Rectal smooth muscle tissue (tissue), 1 donor: ENCODE measurements around the gene CDK19.
"Not testable (repeated sequence)": the region's sequence is repeated elsewhere in the genome, so short reads cannot be mapped to it uniquely, and the experiment has no call there.

Experiments used
- H3K27ac ChIP-seq: one replicate; pipeline ENCODE4 v1.7.0; 2013; ENCODE audit warnings: low read depth, low read length, inconsistent platforms
- H3K27me3 ChIP-seq: one replicate; pipeline ENCODE4 v1.7.0; 2013; ENCODE audit warnings: low read length; ENCODE audit not compliant: control insufficient read depth, insufficient read depth
- H3K36me3 ChIP-seq: one replicate; pipeline ENCODE4 v1.7.0; 2013; ENCODE audit warnings: low read length; ENCODE audit not compliant: control insufficient read depth, insufficient read depth
- H3K4me1 ChIP-seq: one replicate; pipeline ENCODE4 v1.7.0; 2013; ENCODE audit warnings: low read length; ENCODE audit not compliant: control insufficient read depth, insufficient read depth
- H3K4me3 ChIP-seq: one replicate; pipeline ENCODE4 v1.7.0; 2013; ENCODE audit warnings: low read length
- H3K9ac ChIP-seq: one replicate; pipeline ENCODE4 v1.7.0; 2013; ENCODE audit warnings: low read length

CDK19 gene

GRCh38 chr6:110618591-110619267, 196.5 kb downstream of the CDK19 start:
- Histone ChIP-seq H3K27ac (no peak overlapping the region), H3K4me3 (no peak overlapping the region), H3K9ac (no peak overlapping the region), H3K27me3 (no peaks in the 10 kb centered on the region), H3K36me3 (no peaks in the 10 kb centered on the region), H3K4me1 (no peaks in the 10 kb centered on the region)

GRCh38 chr6:110617057-110617456, 198.2 kb downstream of the CDK19 start:
- H3K4me1 ChIP-seq: no peaks in the 10 kb centered on the region
- no peak overlapping the region for H3K27ac ChIP-seq
- no peaks in the 10 kb centered on the region for H3K27me3 ChIP-seq
- no peaks in the 10 kb centered on the region for H3K36me3 ChIP-seq
- no peak overlapping the region for H3K4me3 ChIP-seq
- H3K9ac ChIP-seq: no peak overlapping the region

- no peaks in the 10 kb centered on the region for H3K27me3 ChIP-seq
- no peaks in the 10 kb centered on the region for H3K36me3 ChIP-seq
- no peak overlapping the region for H3K9ac ChIP-seq
- no peak overlapping the region for H3K27ac ChIP-seq
- H3K4me3 ChIP-seq: no peak overlapping the region
- H3K4me1 ChIP-seq: no peaks in the 10 kb centered on the region
Observed at GRCh38 chr6:110615722-110616121, 199.5 kb downstream of the CDK19 start.

GRCh38 chr6:110614586-110614985, 200.7 kb downstream of the CDK19 start:
- H3K4me3 ChIP-seq: no peak overlapping the region
- no peaks in the 10 kb centered on the region for H3K27me3 ChIP-seq
- H3K36me3 ChIP-seq: no peaks in the 10 kb centered on the region
- H3K9ac ChIP-seq: no peak overlapping the region
- no peaks in the 10 kb centered on the region for H3K4me1 ChIP-seq
- H3K27ac ChIP-seq: no peak overlapping the region

- Histone ChIP-seq H3K27ac (no peak overlapping the region), H3K4me3 (no peak overlapping the region), H3K36me3 (no peaks in the 10 kb centered on the region), H3K9ac (no peak overlapping the region), H3K27me3 (no peaks in the 10 kb centered on the region), H3K4me1 (no peaks in the 10 kb centered on the region)
Observed at GRCh38 chr6:110614106-110614505, 201.2 kb downstream of the CDK19 start.

DNA sequence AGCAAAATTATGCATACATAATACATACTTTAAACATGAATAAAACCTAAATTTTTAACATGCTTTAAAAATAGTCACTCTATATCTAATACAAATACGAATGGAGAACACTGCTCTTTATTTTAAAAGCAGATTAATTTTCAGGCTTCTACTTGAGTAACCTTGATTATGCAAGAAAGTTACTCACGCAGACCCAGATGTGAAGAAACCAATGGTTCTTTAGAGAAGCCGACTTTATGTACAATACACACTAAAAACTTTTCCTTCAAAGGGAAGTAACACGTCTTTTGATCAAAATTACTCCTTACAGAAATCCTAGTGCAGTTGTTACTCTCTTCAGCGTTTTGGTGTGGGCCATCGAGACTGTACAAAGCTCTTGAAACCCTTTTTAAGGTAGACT, 201.9 kb downstream of the CDK19 start:
- H3K4me1 ChIP-seq: no peaks in the 10 kb centered on the region
- H3K27me3 ChIP-seq: no peaks in the 10 kb centered on the region
- no peak overlapping the region for H3K27ac ChIP-seq
- no peak overlapping the region for H3K9ac ChIP-seq
- H3K36me3 ChIP-seq: no peaks in the 10 kb centered on the region
- no peak overlapping the region for H3K4me3 ChIP-seq

GRCh38 chr6:110612298-110612697, 203.0 kb downstream of the CDK19 start:
- Histone ChIP-seq H3K4me3 (no peak overlapping the region), H3K27ac (no peak overlapping the region), H3K36me3 (no peaks in the 10 kb centered on the region), H3K9ac (no peak overlapping the region), H3K4me1 (no peaks in the 10 kb centered on the region), H3K27me3 (no peaks in the 10 kb centered on the region)

- H3K27me3 ChIP-seq: no peaks in the 10 kb centered on the region
- H3K4me3 ChIP-seq: no peak overlapping the region
- no peak overlapping the region for H3K9ac ChIP-seq
- H3K4me1 ChIP-seq: no peaks in the 10 kb centered on the region
- H3K27ac ChIP-seq: no peak overlapping the region
- H3K36me3 ChIP-seq: no peaks in the 10 kb centered on the region
Observed at GRCh38 chr6:110609101-110609500, 206.2 kb downstream of the CDK19 start.

GRCh38 chr6:110608151-110608550, 207.1 kb downstream of the CDK19 start:
- Histone ChIP-seq H3K4me3 (no peak overlapping the region), H3K9ac (no peak overlapping the region), H3K4me1 (no peaks in the 10 kb centered on the region), H3K27me3 (no peaks in the 10 kb centered on the region), H3K36me3 (no peaks in the 10 kb centered on the region), H3K27ac (no peak overlapping the region)

- Histone ChIP-seq H3K27me3 (no peaks in the 10 kb centered on the region), H3K9ac (no peak overlapping the region), H3K36me3 (no peaks in the 10 kb centered on the region), H3K4me1 (no peaks in the 10 kb centered on the region), H3K27ac (no peak overlapping the region), H3K4me3 (no peak overlapping the region)
Observed at GRCh38 chr6:110606151-110606550, 209.1 kb downstream of the CDK19 start.

DNA sequence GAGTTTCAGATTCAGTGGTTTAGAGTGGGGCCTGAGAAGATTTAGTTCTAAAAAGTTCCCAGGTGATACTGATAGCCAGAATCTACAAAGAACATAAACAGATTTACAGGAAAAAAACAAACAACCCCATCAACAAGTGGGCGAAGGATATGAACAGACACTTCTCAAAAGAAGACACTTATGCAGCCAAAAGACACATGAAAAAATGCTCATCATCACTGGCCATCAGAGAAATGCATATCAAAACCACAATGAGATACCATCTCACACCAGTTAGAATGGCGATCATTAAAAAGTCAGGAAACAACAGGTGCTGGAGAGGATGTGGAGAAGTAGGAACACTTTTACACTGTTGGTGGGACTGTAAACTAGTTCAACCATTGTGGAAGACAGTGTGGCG, 214.6 kb downstream of the CDK19 start:
- not testable (repeated sequence) for H3K4me3 ChIP-seq, H3K27ac ChIP-seq, H3K36me3 ChIP-seq, H3K9ac ChIP-seq, H3K27me3 ChIP-seq, H3K4me1 ChIP-seq

DNA sequence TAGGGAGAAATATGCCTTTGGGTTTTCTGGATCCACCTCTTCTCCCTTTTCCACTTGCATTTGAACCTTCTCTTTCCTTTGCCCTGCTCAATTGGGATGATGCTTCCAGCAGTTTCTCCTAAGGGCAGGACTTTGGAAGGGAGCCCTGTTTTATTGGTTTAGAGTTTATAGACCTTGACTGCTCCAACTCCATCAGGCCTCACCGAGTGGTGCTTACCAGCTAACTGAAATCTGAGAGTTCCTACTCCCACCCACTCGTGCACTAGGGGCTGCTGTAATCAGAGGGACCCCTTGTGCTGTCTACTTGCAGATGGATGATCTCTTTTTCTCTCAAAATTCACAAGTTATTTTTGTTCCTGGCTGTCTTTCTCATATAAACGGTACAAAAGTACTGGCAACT, 217.5 kb downstream of the CDK19 start:
- Histone ChIP-seq H3K4me3 (no peak overlapping the region), H3K9ac (no peak overlapping the region), H3K36me3 (no peaks in the 10 kb centered on the region), H3K4me1 (no peaks in the 10 kb centered on the region), H3K27me3 (no peaks in the 10 kb centered on the region), H3K27ac (no peak overlapping the region)

DNA sequence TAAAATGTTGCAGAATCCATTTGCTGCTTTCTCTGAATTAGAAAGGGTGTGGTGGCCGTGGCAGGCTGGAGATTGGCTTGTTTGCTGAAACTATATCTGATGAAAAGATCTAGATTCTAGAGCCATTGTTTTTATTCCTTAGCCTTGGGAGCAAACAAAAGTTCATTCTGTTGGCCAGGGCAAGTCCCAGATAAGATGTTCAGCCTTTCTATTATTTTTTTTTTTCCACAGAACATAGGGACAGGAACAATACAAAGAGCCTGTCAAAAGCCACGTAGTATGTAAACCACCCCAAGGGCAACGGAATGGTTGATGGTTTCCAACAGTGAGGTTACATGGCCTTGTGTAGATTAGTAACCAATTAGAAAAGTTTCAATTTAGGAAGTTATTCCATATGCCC, 218.9 kb downstream of the CDK19 start:
- Histone ChIP-seq H3K36me3 (no peaks in the 10 kb centered on the region), H3K9ac (no peak overlapping the region), H3K4me3 (no peak overlapping the region), H3K27me3 (no peaks in the 10 kb centered on the region), H3K4me1 (no peaks in the 10 kb centered on the region), H3K27ac (no peak overlapping the region)
